ENCODE data around the gene COL4A2. TPM values are rescaled to one million over a fixed set of nuclear protein-coding genes. Genes with fewer than 3 reads are reported as not detected.

Gene COL4A2
- total and polyA plus RNA-seq, 4 donors = 8.0 to 45.2 (median 40.3) TPM

GRCh38 chr13:110382830-110383229 lies 75.7 kb downstream of the COL4A2 start:
- Histone ChIP-seq H3K4me3 (ENCODE audit: low read depth in 1 of 3, low read length in 3 of 3) (no peak overlapping the region), H3K9ac (ENCODE audit: low read depth in 1 of 2, low read length in 2 of 2) (no peak overlapping the region), H3K27ac (ENCODE audit: low read depth in 1 of 2, low read length in 2 of 2) (no peak overlapping the region), H3K36me3 (ENCODE audit: control insufficient read depth in 4 of 4, insufficient read depth in 3 of 4, low read depth in 1 of 4, low read length in 3 of 4) (no peaks in the 10 kb centered on the region), H3K27me3 (ENCODE audit: control insufficient read depth in 4 of 4, insufficient read depth in 4 of 4, low read length in 3 of 4) (peaks cover 0 to 3% (median 0%) of the 10 kb centered on the region in 4 donors), H3K9me3 (ENCODE audit: control insufficient read depth in 4 of 4, low read length in 3 of 4) (no peaks in the 10 kb centered on the region), H3K4me1 (ENCODE audit: control insufficient read depth in 4 of 4, insufficient read depth in 4 of 4, low read length in 3 of 4) (no peaks in the 10 kb centered on the region)
- WGBS = 87% methylated on average over 4 of the region's 4 CpGs
- no peak for DNase-seq (ENCODE audit: low spot score)
- no peak for TF ChIP-seq NR2F2 (IDR thresholded peaks at IDR 0.05)

GRCh38 chr13:110387451-110388107 lies 80.5 kb downstream of the COL4A2 start:
- no peaks in the 10 kb centered on the region for H3K4me1 ChIP-seq (ENCODE audit: control insufficient read depth in 4 of 4, insufficient read depth in 4 of 4, low read length in 3 of 4)
- H3K9me3 ChIP-seq (ENCODE audit: control insufficient read depth in 4 of 4, low read length in 3 of 4) = peaks cover 0 to 4% (median 0%) of the 10 kb centered on the region in 4 donors
- 53% methylated on average over 25 of the region's 25 CpGs for WGBS
- DNase-seq (ENCODE audit: low spot score) = no peak
- no peak overlapping the region for H3K27ac ChIP-seq (ENCODE audit: low read depth in 1 of 2, low read length in 2 of 2)
- H3K27me3 ChIP-seq (ENCODE audit: control insufficient read depth in 4 of 4, insufficient read depth in 4 of 4, low read length in 3 of 4) = no peaks in the 10 kb centered on the region
- no peaks in the 10 kb centered on the region for H3K36me3 ChIP-seq (ENCODE audit: control insufficient read depth in 4 of 4, insufficient read depth in 3 of 4, low read depth in 1 of 4, low read length in 3 of 4)
- no peak overlapping the region for H3K4me3 ChIP-seq (ENCODE audit: low read depth in 1 of 3, low read length in 3 of 3)
- TF ChIP-seq ATF3 (IDR thresholded peaks at IDR 0.05) (no peak), GABPA (IDR thresholded peaks at IDR 0.05 in 1 of 2, conservative IDR thresholded peaks at IDR 0.05 in 1 of 2) (no peak), RXRA (IDR thresholded peaks at IDR 0.05) (no peak), REST (IDR thresholded peaks at IDR 0.05) (no peak), HNF4A (conservative IDR thresholded peaks at IDR 0.05) (no peak)
- H3K9ac ChIP-seq (ENCODE audit: low read depth in 1 of 2, low read length in 2 of 2) = no peak overlapping the region

- DNase-seq (ENCODE audit: low spot score) = no peak
- Histone ChIP-seq H3K27me3 (ENCODE audit: control insufficient read depth in 4 of 4, insufficient read depth in 4 of 4, low read length in 3 of 4) (no peaks in the 10 kb centered on the region), H3K27ac (ENCODE audit: low read depth in 1 of 2, low read length in 2 of 2) (peak overlapping the region; percentile 16 to 42), H3K9ac (ENCODE audit: low read depth in 1 of 2, low read length in 2 of 2) (no peak overlapping the region), H3K4me1 (ENCODE audit: control insufficient read depth in 4 of 4, insufficient read depth in 4 of 4, low read length in 3 of 4) (no peaks in the 10 kb centered on the region), H3K36me3 (ENCODE audit: control insufficient read depth in 4 of 4, insufficient read depth in 3 of 4, low read depth in 1 of 4, low read length in 3 of 4) (no peaks in the 10 kb centered on the region), H3K4me3 (ENCODE audit: low read depth in 1 of 3, low read length in 3 of 3) (no peak overlapping the region), H3K9me3 (ENCODE audit: control insufficient read depth in 4 of 4, low read length in 3 of 4) (peaks cover 0 to 4% (median 0%) of the 10 kb centered on the region in 4 donors)
- no peak for TF ChIP-seq REST (IDR thresholded peaks at IDR 0.05)
- TF ChIP-seq ZBTB33 (IDR thresholded peaks at IDR 0.05) = no peak
- WGBS = 77% methylated on average over 19 of the region's 19 CpGs
Observed at GRCh38 chr13:110388108-110388943, 81.2 kb downstream of the COL4A2 start.

Data from liver (tissue), 9 donors.